ENCODE data around the gene PODN.

Gene PODN

GRCh38 chr1:53111073-53111556 is 49.1 kb downstream of the PODN start:
- ChIA-PET CTCF (interaction anchor here (1.1 kb wide), 1 partner anchor 71 kb away, joined by 3 read pairs; no protein-coding TSS in a partner anchor), POLR2A (no interaction called here)
- no peak for TF ChIP-seq ELF4 (IDR thresholded peaks at IDR 0.05)
- no peak for TF ChIP-seq PKNOX1 (IDR thresholded peaks at IDR 0.05)
- no peak for TF ChIP-seq SUZ12 (IDR thresholded peaks at IDR 0.05)
- no peak for TF ChIP-seq BHLHE40 (IDR thresholded peaks at IDR 0.05; ENCODE audit: borderline replicate concordance)
- no peak for TF ChIP-seq TARDBP (IDR thresholded peaks at IDR 0.05)
- no peak for TF ChIP-seq FOXK2 (IDR thresholded peaks at IDR 0.05)
- TF ChIP-seq CTBP1 (IDR thresholded peaks at IDR 0.05; ENCODE audit: borderline replicate concordance), result no peak
- TF ChIP-seq L3MBTL2 (conservative IDR thresholded peaks at IDR 0.05), result no peak
- no peak for TF ChIP-seq LEF1 (IDR thresholded peaks at IDR 0.05; ENCODE audit: borderline replicate concordance)
- no peak for TF ChIP-seq FOXM1 (IDR thresholded peaks at IDR 0.05; ENCODE audit: borderline replicate concordance)
- no peak for TF ChIP-seq ARNT (IDR thresholded peaks at IDR 0.05)
- no peak for TF ChIP-seq ZNF384 (IDR thresholded peaks at IDR 0.05)
- TF ChIP-seq NFRKB (IDR thresholded peaks at IDR 0.05), result no peak
- TF ChIP-seq HDGF (IDR thresholded peaks at IDR 0.05; ENCODE audit: borderline replicate concordance), result no peak
- TF ChIP-seq SP1 (IDR thresholded peaks at IDR 0.05), result no peak
- TF ChIP-seq FOXA1 (IDR thresholded peaks at IDR 0.05), result no peak
- DNase-seq (ENCODE audit: extremely low spot score), result no peak

- DNase-seq (ENCODE audit: extremely low spot score), result no peak
- POLR2A ChIA-PET, result no interaction called here
- TF ChIP-seq ZNF384 (IDR thresholded peaks at IDR 0.05) (no peak), FOXK2 (IDR thresholded peaks at IDR 0.05) (no peak), TARDBP (IDR thresholded peaks at IDR 0.05) (no peak)
- CTCF ChIA-PET, result interaction anchor here (1.1 kb wide), 1 partner anchor 71 kb away, joined by 3 read pairs; no protein-coding TSS in a partner anchor
These were observed 49.7 kb downstream of the PODN start for GRCh38 chr1:53111693-53112092.

GRCh38 chr1:53112271-53112774 is 50.3 kb downstream of the PODN start:
- ChIA-PET POLR2A (no interaction called here), CTCF (interaction anchor here (1.1 kb wide), 1 partner anchor 70 kb away, joined by 3 read pairs; no protein-coding TSS in a partner anchor)
- no peak for TF ChIP-seq ARNT (IDR thresholded peaks at IDR 0.05)
- no peak for TF ChIP-seq SUZ12 (IDR thresholded peaks at IDR 0.05)
- no peak for TF ChIP-seq L3MBTL2 (conservative IDR thresholded peaks at IDR 0.05)
- no peak for TF ChIP-seq NFRKB (IDR thresholded peaks at IDR 0.05)
- no peak for TF ChIP-seq BHLHE40 (IDR thresholded peaks at IDR 0.05; ENCODE audit: borderline replicate concordance)
- TF ChIP-seq CTBP1 (IDR thresholded peaks at IDR 0.05; ENCODE audit: borderline replicate concordance), result no peak
- TF ChIP-seq FOXK2 (IDR thresholded peaks at IDR 0.05), result no peak
- no peak for TF ChIP-seq FOXM1 (IDR thresholded peaks at IDR 0.05; ENCODE audit: borderline replicate concordance)
- DNase-seq (ENCODE audit: extremely low spot score), result no peak

- ChIA-PET CTCF (no interaction called here), POLR2A (no interaction called here)
- DNase-seq (ENCODE audit: extremely low spot score), result no peak
- TF ChIP-seq LEF1 (IDR thresholded peaks at IDR 0.05; ENCODE audit: borderline replicate concordance), result no peak
- no peak for TF ChIP-seq FOXK2 (IDR thresholded peaks at IDR 0.05)
- TF ChIP-seq ELF4 (IDR thresholded peaks at IDR 0.05), result no peak
- no peak for TF ChIP-seq CTBP1 (IDR thresholded peaks at IDR 0.05; ENCODE audit: borderline replicate concordance)
- no peak for TF ChIP-seq FOXA1 (IDR thresholded peaks at IDR 0.05)
These were observed 50.8 kb downstream of the PODN start for GRCh38 chr1:53112861-53113260.

- no peak for TF ChIP-seq TARDBP (IDR thresholded peaks at IDR 0.05)
- TF ChIP-seq ARNT (IDR thresholded peaks at IDR 0.05), result no peak
- no peak for TF ChIP-seq HDGF (IDR thresholded peaks at IDR 0.05; ENCODE audit: borderline replicate concordance)
- TF ChIP-seq ZNF384 (IDR thresholded peaks at IDR 0.05), result no peak
- no peak for TF ChIP-seq FOXM1 (IDR thresholded peaks at IDR 0.05; ENCODE audit: borderline replicate concordance)
- TF ChIP-seq BHLHE40 (IDR thresholded peaks at IDR 0.05; ENCODE audit: borderline replicate concordance), result no peak
- TF ChIP-seq CTBP1 (IDR thresholded peaks at IDR 0.05; ENCODE audit: borderline replicate concordance), result no peak
- POLR2A ChIA-PET, result interaction anchor here (1.1 kb wide), 1 partner anchor 10 kb away, joined by 3 read pairs; no protein-coding TSS in a partner anchor
- DNase-seq (ENCODE audit: extremely low spot score), result no peak
- CTCF ChIA-PET, result no interaction called here
These were observed 52.1 kb downstream of the PODN start for GRCh38 chr1:53114090-53114489.

GRCh38 chr1:53114581-53115400 is 52.8 kb downstream of the PODN start:
- no peak for DNase-seq (ENCODE audit: extremely low spot score)
- POLR2A ChIA-PET, result interaction anchor here (1.1 kb wide), 1 partner anchor 9 kb away, joined by 3 read pairs; no protein-coding TSS in a partner anchor
- CTCF ChIA-PET, result no interaction called here
- TF ChIP-seq FOXM1 (IDR thresholded peaks at IDR 0.05; ENCODE audit: borderline replicate concordance) (no peak), L3MBTL2 (conservative IDR thresholded peaks at IDR 0.05) (no peak), TARDBP (IDR thresholded peaks at IDR 0.05) (no peak), NFRKB (IDR thresholded peaks at IDR 0.05) (no peak), CTBP1 (IDR thresholded peaks at IDR 0.05; ENCODE audit: borderline replicate concordance) (no peak), ARNT (IDR thresholded peaks at IDR 0.05) (no peak), FOXK2 (IDR thresholded peaks at IDR 0.05) (no peak), HDGF (IDR thresholded peaks at IDR 0.05; ENCODE audit: borderline replicate concordance) (no peak), SP1 (IDR thresholded peaks at IDR 0.05) (no peak), LEF1 (IDR thresholded peaks at IDR 0.05; ENCODE audit: borderline replicate concordance) (no peak), FOXA1 (IDR thresholded peaks at IDR 0.05) (no peak), PKNOX1 (IDR thresholded peaks at IDR 0.05) (no peak), ELF4 (IDR thresholded peaks at IDR 0.05) (no peak), ZNF384 (IDR thresholded peaks at IDR 0.05) (no peak)
